Nucleus accumbens (tissue), 56 donors: ENCODE measurements around the gene DOCK10.
A peak's percentile ranks its signal among the peaks of the same experiment; 100 is the strongest.

ENCODE experiments used
- DNase-seq, 56 donors: peaks; one replicate each; lab custom pipeline; 2025; lab: John Stamatoyannopoulos, UW

DOCK10 gene

DNA sequence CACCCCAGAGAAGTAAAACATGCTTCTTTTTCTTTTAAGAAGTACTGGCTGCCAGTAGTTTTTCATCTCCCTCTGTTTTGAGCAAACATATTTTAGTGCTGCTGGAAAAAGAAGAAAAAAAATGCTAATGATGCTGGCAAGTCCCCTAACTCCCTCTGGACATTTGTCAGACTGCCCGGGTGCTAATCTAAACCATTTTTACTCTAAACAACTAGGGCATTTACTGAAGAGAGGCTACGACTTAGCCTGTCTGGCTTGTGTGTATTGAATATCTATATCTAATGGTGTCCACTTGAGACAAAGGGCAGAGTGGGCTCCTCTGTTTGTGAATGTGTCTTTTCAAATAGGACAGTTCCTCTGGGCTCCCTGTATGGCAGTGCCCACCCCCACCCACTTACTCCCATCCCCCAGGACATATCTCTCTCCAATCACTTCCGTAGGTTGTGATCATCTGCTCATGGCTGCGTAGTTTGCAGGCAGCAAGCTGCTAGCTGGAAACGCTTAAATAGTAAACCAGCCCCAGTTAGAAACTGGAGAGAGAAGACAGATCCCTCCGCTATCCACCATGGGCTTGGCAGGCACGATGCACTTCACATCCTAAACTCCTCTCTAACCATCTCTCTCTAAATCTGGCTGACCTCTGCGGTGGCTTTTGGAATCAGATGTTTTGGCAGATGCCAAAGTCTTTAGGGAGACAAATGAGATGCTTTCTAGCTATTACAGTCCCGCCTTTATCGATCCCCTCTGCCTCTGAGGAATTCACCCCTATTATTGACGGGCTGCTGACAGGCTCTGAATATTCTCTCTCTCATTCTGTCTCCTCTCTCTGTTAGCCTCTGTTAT lies 58.3 kb downstream of the DOCK10 start:
- DNase-seq, result peak in 11 of 56 donors; percentile 8 to 48 (median 20)

GRCh38 chr2:224982910-224983711 lies 59.2 kb downstream of the DOCK10 start:
- DNase-seq, result peak in 10 of 56 donors; percentile 10 to 49 (median 19)

DNA sequence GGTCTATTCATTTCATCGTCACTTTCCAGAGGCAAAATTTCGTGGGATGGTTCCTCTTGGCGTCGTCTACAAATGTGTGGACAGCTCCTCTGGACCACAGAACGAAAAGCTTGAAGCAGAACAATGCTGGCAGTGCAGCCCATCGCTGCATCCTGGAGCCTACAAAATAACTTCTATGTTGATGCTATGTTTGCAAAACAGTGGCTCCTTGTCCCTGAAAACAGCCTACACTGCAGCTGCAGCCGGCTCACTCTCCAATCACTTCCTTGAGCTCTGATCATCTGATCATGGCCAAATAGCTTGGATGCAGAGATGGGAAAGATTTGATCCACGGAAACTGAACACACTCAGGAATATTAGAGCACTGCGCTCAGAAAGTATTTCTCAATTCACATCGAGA lies 60.0 kb downstream of the DOCK10 start:
- DNase-seq, result peak in 52 of 56 donors; percentile 13 to 86 (median 68)

GRCh38 chr2:224976629-224977525 lies 65.4 kb downstream of the DOCK10 start:
- no peak for DNase-seq

DNA sequence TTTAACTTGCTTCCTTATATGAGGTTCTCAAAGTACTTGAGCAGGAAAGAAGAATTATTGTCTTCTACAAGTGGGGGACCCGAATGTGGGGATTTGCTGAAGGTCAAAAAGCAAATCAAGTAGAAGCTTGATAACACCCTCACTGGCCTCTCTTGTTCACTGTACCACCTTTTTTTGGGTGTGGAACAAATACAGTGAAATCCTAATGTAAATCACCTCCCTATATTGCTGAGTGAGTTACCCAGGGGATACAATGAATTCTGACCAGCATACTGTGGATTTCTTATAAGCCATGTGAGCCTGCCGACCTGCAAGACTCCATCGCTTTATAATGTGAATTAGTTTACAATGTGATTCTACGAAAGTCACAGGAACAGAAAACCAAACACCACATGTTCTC lies 66.5 kb downstream of the DOCK10 start:
- DNase-seq, result no peak

DNA sequence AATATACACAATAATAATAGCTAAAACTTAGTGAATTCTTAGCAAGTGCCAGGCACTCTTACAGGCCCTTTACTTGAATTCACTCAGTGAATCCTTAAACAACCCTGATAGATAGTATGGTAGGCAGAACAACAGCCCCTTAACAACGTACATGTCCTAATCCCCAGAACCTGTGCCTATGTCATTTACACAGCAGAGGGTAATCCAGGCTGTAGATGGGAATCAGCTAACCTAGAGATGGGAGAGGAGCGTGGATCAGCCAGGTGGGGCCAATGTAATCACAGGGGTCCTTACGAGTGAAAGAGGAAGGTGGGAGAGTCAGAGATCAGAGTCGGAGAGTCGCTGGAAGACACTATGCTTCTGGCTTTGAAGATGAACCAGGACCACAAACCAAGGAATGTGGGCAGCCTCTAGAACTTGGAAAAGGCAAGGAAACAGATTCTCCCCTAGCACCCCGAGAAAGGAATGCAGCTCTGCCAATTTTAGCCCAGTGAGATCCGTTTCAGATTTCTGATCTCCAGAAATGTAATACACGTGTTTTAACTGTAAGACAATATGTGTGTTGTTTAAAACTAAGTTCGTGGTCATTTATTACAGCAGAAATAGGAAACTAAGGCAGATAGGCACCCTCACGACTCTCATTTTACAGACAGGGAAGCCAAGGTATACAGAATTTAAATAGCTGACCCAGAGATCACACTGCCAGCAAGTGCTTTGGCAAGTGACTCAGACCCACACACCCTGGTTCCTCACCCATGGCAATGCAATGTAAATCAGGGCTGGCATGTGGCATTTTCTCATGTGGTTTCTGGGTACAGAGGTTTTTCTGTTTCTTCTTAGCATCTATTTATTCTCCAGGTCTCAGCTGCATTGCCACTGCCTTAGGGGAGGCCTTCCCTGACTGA lies 68.9 kb downstream of the DOCK10 start:
- DNase-seq, result peak in 1 of 56 donors; percentile 44

DNA sequence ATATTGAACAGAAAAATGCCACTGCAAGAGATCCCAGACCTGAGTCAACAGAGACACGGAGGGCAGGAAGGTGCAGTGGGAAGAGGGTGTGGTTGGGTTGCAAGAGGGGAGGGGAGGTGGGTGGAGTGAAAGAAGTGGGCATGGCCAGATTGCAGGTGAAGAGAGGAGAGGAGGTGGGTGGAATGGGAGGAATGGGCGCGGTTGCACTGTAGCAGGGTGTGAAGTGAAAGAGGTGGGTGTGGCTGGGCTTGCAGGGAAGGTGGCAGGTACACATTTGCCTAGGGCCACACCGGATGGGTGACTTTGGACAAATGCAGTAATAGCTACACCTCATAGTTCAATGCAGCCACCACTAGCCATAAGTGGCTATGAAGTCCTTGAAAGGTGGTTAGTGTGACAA lies 71.1 kb downstream of the DOCK10 start:
- no peak for DNase-seq

GRCh38 chr2:224970311-224970710 lies 72.0 kb downstream of the DOCK10 start:
- no peak for DNase-seq

GRCh38 chr2:224969633-224970260 lies 72.5 kb downstream of the DOCK10 start:
- DNase-seq, result no peak

GRCh38 chr2:224969095-224969494 lies 73.2 kb downstream of the DOCK10 start:
- no peak for DNase-seq

GRCh38 chr2:224968051-224968450 lies 74.2 kb downstream of the DOCK10 start:
- DNase-seq, result no peak

GRCh38 chr2:224966613-224967012 lies 75.7 kb downstream of the DOCK10 start:
- DNase-seq, result no peak

GRCh38 chr2:224959556-224959955 lies 82.7 kb downstream of the DOCK10 start:
- no peak for DNase-seq

DNA sequence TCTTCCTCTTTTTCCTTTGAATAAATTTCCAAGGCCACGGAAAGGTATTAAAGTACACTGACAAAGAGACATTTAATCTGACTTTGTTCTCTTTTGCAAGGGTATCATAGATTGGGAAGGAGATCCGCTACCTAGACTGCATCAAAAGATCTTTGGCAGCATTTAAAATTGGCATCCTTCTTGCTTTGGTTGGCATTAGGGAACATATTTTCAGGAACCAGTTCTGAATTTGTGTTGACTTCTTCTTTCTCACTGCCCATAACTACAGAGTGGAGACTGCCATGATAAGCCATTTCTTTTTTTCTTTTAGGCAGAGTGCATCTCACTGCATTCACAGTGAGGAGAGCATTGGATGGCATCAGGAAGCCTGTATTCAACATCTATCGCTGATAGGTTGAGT lies 83.4 kb downstream of the DOCK10 start:
- DNase-seq, result no peak

GRCh38 chr2:224958462-224958857 lies 83.8 kb downstream of the DOCK10 start:
- DNase-seq, result no peak

DNA sequence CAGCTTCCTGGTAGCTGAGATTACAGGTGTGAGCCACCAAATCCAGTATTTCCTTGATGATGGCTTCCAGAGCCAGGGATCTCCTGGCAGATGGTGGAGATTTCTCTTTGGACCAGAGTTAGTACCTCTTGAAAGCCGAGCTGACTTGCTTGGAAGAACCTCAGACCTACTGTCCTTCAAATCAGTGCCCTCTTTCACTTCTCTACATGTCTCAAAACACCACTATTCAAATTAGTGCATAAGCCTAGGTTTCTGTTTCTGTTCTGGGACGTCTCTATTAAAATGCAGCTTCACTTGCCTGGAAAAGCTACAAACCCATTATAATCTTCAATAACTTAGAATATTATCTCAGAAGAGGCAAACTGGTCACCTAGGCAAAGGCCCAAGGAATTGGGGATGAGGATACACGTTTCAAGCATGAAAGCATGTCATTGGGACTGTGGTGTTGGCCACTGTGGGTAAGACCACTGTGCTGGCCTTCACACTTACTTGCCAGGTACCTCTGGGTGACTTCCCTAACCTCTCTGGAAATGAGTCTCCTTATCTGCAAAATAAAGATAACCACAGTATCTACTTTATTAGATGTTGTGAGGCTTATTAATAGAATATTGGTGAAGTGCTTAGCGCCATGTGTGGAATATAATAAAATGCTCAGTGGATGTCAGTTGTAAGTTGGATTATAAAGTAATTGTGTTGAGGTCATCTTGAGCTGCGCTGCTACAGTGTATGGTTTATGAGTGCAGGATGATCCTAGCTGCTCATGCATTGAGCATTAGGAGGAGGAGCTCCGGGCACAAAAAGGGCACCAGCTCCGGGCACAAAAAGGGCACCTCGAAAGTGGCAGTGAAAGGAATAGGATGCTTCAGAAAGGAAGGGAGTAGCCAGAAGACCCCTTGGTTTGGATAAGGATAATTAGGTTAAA lies 84.5 kb downstream of the DOCK10 start:
- no peak for DNase-seq

GRCh38 chr2:224956706-224957105 lies 85.6 kb downstream of the DOCK10 start:
- no peak for DNase-seq

DNA sequence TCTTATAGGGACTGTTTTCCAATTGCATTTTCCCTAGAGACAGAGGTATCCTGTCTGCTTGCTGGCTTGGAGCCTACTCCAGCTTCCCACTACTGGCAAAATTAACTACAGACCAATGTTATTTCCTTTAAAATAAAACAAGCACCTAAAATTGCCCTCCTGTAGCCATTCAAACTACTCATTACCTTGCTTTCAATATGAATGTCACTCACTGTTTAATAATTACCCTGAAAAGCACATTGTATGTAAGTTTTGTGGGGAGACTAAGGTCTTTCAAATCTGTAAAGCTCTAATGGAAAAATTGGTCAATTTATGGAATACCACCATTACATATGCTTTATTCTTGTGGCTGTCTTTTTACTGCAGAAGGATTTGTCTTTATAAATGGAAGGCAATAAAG lies 87.3 kb downstream of the DOCK10 start:
- DNase-seq, result no peak
